COR-L47 (cell line): Measurements from ENCODE around the gene NDUFS8.
A peak's percentile ranks its signal among the peaks of the same experiment; 100 is the strongest.

Source experiments
- DNase-seq: peaks from one replicate; lab custom pipeline; 2025; lab: John Stamatoyannopoulos, UW

NDUFS8 gene

DNA sequence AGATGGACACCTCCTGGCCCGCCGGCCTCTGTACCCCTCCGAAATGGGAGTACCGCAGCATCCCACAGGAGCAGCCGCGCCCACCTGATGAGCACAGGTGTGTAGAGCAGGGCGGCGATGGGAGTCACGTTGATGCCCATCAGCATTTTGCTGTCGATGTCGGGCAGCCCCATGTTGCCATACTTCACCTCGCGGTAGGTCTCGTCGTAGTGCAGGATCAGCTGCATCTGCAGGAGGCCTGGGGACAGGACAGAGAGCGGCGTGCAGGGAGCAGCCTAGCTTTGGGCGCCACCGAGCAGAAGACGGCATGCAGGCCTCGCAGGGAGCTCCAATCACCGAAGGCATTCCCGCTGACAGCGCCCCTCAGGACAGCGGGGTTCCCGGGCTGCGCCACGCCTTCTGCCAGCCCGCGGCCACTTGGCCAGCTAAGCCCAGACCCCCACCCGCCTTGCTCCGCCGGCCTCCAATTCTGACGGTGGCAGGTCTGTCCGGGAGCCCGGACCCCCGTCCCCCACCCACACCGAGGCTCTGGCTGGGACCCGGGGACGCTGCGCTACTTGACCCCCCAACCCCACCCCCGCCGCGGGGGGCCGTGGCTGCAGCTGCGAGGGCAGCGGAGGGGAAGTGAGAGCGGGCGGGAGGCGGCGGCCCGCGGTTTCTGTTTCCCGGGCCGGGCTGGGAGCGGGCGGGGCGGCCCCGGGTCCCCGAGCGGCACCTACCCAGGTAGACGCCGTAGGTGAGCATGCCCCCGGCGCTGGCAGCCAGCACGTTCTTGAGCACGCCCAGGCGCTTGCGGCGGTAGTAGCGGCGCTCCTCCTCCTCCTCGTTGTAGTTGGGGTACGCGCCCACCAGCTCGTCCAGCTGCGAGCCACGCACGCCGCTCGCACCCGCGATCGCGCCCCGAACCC, 27.3 kb upstream of the NDUFS8 start:
- no peak for DNase-seq

GRCh38 chr11:68003846-68004550, 26.5 kb upstream of the NDUFS8 start, which contains the start of gene UNC93B1:
Gene UNC93B1, minus strand, starts transcription at chr11:68004097. Its CDS starts 54 bp downstream, at chr11:68004043.
- no peak for DNase-seq

- no peak for DNase-seq
Measured at GRCh38 chr11:68004551-68005335, 25.7 kb upstream of the NDUFS8 start.

GRCh38 chr11:68006606-68007166, 23.8 kb upstream of the NDUFS8 start:
- DNase-seq = no peak

DNA sequence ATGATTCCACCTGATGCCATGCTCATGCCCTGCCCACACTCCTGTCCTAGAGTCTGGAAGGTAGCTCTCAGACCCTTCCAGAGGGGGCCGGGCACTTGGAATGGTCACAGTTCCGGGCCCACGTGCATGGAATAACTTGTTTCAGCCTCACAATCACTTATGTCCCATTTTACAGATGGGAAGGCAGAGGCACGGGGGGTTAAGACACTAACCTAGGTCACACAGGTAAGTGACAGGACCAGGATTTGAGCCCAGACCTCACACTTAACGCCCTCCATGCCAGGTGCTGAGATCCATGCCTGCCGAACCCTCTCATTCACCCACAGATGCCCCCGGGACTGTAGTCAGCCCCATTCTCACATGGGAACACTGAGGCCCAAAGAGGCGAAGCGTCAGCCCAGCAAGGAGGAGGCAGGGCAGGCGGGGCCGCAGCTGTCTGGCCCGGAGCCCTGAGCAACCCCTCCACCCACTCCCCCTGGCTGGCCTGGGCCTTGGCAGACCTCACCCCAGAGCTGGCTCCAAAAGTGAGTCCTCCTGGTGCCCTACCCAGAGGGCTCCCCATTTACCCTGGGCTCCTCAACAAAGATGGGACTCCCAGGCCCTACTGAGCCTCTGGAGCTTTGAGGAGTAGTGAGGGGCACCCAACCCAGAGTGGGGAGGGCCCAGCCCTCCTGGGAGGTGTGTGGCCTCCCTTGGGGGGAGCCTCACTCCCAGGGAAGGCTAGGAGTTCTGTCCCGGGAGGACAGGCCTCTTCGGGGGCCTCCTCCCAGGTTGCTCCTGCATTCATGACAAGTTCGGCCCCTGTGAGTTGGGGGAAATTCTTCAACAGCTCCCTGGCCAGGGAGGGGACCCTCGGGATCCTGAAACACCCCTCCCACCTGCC, 22.7 kb upstream of the NDUFS8 start:
- no peak for DNase-seq

GRCh38 chr11:68008381-68009337, 21.8 kb upstream of the NDUFS8 start:
- DNase-seq = peak; percentile 62

- DNase-seq = no peak
Measured at GRCh38 chr11:68009391-68010089, 20.9 kb upstream of the NDUFS8 start.

DNA sequence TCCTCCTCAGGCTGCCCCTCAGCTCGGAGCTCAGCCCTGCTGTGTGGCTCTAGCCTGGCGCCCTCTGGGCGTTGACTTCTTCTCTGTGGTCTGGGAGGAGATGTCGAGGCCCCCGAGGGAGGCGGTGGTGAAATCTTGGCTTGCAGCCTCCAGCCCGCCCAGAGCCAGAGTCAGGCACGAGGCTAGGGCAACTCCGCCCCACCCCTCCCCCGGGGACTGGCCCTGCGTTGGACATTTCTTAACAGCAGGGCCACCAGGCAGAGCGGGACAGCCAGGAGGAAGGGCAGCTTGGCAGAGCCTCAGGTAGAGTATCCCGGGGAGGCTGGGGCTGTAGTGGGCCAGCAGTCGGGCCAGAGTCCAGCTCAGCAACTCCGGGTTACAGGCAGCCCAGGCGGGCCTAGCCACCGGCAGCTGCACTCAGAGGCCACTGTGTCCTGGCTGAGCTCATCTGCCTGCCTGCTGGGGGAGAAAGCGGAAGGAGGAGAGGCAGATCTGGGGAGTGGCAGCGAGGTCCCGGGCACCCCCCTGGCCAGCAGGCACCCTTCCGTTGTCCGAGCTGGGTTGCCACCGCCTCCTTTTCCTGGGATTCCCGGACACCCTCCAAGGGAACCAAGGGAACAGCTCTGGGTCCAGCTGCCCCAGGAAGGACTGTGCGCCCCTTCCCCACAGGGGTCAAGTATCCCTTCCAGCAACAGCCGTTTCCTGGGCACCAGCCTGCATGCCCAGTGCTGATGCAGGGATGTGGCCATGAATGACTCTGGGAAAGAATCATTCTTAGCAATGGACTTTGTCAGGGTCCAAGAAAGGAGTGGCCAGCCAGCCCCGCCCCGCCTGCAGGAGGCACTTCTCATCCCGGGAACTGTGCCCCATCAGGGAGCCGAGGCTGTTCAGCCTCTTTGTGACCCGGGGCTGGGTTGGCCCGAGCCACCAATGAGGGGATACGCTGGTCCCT, 20.1 kb upstream of the NDUFS8 start, which contains the start of gene ALDH3B1:
Gene ALDH3B1 (plus strand): TSS at position 238 of the 952 bp plus-strand sequence. CDS start 4,971 bp downstream, outside the sequence.
- DNase-seq = no peak

DNA sequence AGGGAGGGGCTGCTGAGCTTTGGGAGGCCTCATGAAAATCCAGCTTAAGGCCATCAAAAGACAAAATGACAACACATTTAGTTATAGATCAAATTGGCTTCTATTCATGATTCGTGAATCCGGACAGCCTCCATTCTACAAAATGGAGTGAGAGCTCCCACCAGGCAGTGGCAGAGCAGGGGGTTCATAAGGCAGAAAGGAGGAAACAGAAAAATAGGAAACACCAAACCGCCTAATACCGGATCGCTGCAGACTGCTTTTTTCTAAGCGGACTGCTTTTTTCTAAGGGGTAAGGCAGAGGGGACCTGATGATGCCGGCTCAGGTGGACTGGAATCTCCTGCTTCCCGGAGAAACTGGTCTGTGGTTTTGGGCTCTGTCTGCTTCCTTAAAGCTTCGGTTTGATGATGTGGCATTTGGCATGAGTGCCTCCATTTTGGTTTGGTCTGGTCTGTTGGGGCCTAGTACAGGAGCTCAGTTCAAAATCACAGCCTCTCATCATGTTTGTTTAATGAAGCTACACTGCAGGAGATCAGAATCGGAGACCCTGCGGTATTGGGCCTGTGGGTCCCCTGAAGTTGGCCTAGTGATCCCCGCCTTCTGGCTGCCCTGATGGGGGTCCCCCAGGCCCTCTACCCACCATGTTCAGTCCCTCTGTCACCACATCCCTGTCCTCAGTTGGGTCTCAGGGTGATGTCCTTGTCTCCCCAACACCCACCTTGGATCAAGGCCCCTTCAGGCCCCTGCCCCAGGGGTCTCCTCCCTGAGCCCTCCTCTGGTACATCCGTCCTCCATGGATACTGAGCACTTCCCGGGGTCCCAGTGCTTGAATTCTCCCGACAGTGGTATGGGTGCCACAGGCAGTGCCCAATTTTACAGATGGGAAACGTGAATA, 19.2 kb upstream of the NDUFS8 start:
- DNase-seq = no peak

- DNase-seq = no peak
Measured at GRCh38 chr11:68012044-68012842, 18.2 kb upstream of the NDUFS8 start.

- no peak for DNase-seq
Measured at GRCh38 chr11:68012843-68013610, 17.5 kb upstream of the NDUFS8 start.

DNA sequence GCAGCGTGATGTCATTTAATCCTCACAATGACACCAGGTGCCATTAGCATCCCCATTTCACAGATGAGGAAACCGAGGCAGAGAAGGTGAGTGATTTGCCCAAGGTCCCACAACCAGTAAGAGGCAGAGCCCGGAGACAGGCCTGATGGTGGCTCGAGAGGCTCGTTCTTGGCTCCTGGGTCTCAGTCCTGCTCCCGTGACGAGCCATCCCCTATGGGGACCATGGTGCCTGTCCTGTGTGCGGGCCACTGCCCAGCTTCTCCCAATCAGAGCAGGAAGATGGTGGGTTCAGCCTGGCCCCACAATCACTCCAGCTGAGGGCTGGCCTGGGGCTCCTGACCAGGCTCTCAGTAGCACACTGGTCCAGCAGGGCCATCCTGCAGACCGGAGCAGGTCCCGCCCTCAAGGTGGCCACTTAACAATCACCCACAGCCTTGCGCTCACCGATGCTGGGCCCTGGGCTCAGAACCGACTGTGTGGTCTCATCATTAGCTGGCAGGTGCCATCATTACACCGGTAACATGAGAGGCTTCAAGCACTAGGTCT, 16.8 kb upstream of the NDUFS8 start:
- no peak for DNase-seq

DNA sequence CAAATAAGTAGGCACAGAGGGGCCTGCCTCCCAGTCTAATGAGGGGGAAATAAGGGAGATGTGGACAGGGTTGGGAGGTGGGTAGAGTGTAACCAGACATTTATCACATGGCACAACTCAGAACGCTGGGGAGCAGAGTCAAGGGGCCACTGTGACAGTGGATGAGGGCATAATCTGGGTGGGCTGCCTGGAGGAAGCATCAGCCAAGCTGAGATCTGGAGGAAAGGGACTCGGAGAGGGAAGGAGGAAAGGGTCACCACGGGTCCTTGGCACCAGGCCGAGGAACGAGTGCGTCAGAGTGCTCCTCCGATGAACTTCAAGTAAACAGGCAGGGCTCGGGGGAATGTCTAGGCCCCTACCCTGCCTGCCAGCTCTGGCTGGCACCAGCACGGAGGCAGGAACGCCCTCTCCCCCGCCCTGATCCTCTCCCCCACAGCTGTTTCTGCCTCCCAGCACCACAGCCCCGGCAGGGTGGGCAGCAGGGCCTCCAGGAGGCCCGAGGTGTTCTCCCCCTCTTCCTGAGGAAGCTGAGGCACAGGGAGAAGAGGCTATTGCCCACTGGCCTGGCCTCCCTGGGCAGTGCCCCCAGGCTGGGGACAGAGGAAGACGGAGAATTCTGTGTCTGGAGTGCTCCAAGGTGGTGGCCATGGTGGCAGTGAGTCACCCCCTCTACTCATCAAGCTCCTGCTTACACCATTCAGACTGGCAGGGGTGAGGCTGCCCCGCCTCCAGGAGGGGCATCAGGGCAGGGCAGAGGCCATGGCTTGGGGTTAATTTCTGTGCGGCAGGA, 16.1 kb upstream of the NDUFS8 start:
- no peak for DNase-seq

- no peak for DNase-seq
Measured at GRCh38 chr11:68014947-68015447, 15.5 kb upstream of the NDUFS8 start.
